Breast epithelium (tissue), 4 donors: ENCODE data around the gene KCNK17. TPM values are rescaled to one million over a fixed set of nuclear protein-coding genes. Genes with fewer than 3 reads are reported as not detected.

Experiments used
- DNase-seq, 2 donors: peaks; one replicate each; pipeline ENCODE4 v3.0.0-alpha.2; 2019; ENCODE audit warnings: low spot score in 2 of 2
- H3K27ac ChIP-seq, 2 donors: fragments of 200-600 bp; sonication (generic) in 1 of 2; one replicate each; pipeline ENCODE4 v1.5.1; 2016 to 2019; ENCODE audit warnings: mild to moderate bottlenecking in 1 of 2
- H3K27me3 ChIP-seq, 2 donors: fragments of 200-600 bp; sonication (generic) in 1 of 2; one replicate each; pipeline versions ENCODE4 v1.5.1 to v1.6.0; 2017 to 2019; ENCODE audit warnings: control low read depth in 1 of 2, mild to moderate bottlenecking in 1 of 2
- H3K36me3 ChIP-seq: fragments of 200-600 bp; one replicate; pipeline ENCODE4 v1.5.1; 2019
- H3K4me1 ChIP-seq, 2 donors: fragments of 200-600 bp; sonication (generic); one replicate each; pipeline ENCODE4 v1.5.1; 2016 to 2019; ENCODE audit warnings: control low read depth in 1 of 2
- H3K4me3 ChIP-seq, 3 donors: fragments of 200-600 bp; sonication (generic); 1 replicate in 2 of 3; 2 replicates in 1 of 3; pipeline ENCODE4 v1.5.1; 2016 to 2019; ENCODE audit warnings: mild to moderate bottlenecking in 3 of 3, moderate library complexity in 2 of 3
- H3K9me3 ChIP-seq, 2 donors: fragments of 200-600 bp; sonication (generic) in 1 of 2; one replicate each; pipeline ENCODE4 v1.5.1; 2016 to 2019; ENCODE audit warnings: control low read depth in 1 of 2
- CTCF ChIP-seq, 3 donors: fragments of 450-650 bp; IDR thresholded peaks; one replicate each; pipeline ENCODE4 v1.5.1; 2016 to 2017; ENCODE audit warnings: antibody characterized with exemption in 3 of 3, mild to moderate bottlenecking in 3 of 3, moderate library complexity in 3 of 3
- POLR2A ChIP-seq: fragments of 450-650 bp; IDR thresholded peaks from one replicate; pipeline ENCODE4 v1.6.1; 2016; ENCODE audit warnings: antibody characterized with exemption, mild to moderate bottlenecking, moderate library complexity
- POLR2AphosphoS5 ChIP-seq, 3 donors: sonication (generic); formaldehyde crosslinking; IDR thresholded peaks; one replicate each; pipeline ENCODE4 v1.6.1; 2017; ENCODE audit warnings: antibody characterized with exemption in 3 of 3
- intact Hi-C: fragments of 100-400 bp; cut with DNase I; formaldehyde crosslinking; loops from one replicate; pipeline ENCODE4 v1.15.1; 2023; ENCODE audit warnings: low total_unique reads
- total RNA-seq, 3 donors: library from RNA; depleted of rRNA; stranded (reverse); fragments of >200 nt; gene quantifications; one replicate each; pipeline ENCODE4 v1.1.0, GENCODE V29; 2016

Gene KCNK17
- total RNA-seq, 3 donors from 2014 or later: 0.16 to 3.2 (median 0.33) TPM

GRCh38 chr6:39296745-39297640 lies 17.2 kb downstream of the KCNK17 start:
- Histone ChIP-seq H3K4me3 (no peak overlapping the region), H3K9me3 (no peaks in the 10 kb centered on the region), H3K27me3 (no peaks in the 10 kb centered on the region), H3K4me1 (no peaks in the 10 kb centered on the region), H3K36me3 (no peaks in the 10 kb centered on the region), H3K27ac (no peak overlapping the region)
- TF ChIP-seq CTCF (IDR thresholded peaks at IDR 0.05) (no peak), POLR2A (no peak), POLR2AphosphoS5 (IDR thresholded peaks at IDR 0.05) (no peak)
- DNase-seq: no peak
- intact Hi-C loops: no loop called here

GRCh38 chr6:39295611-39296011 lies 18.6 kb downstream of the KCNK17 start:
- no peaks in the 10 kb centered on the region for H3K36me3 ChIP-seq
- no peaks in the 10 kb centered on the region for H3K4me1 ChIP-seq
- TF ChIP-seq POLR2AphosphoS5 (IDR thresholded peaks at IDR 0.05): no peak
- TF ChIP-seq CTCF (IDR thresholded peaks at IDR 0.05): no peak
- TF ChIP-seq POLR2A: no peak
- no peaks in the 10 kb centered on the region for H3K9me3 ChIP-seq
- intact Hi-C loops: no loop called here
- H3K27me3 ChIP-seq: no peaks in the 10 kb centered on the region
- no peak overlapping the region for H3K4me3 ChIP-seq
- no peak for DNase-seq
- no peak overlapping the region for H3K27ac ChIP-seq

GRCh38 chr6:39294899-39295298 lies 19.3 kb downstream of the KCNK17 start:
- no peak for TF ChIP-seq POLR2A
- no peak for TF ChIP-seq POLR2AphosphoS5 (IDR thresholded peaks at IDR 0.05)
- TF ChIP-seq CTCF (IDR thresholded peaks at IDR 0.05): no peak
- no peak for DNase-seq
- Histone ChIP-seq H3K27me3 (no peaks in the 10 kb centered on the region), H3K36me3 (no peaks in the 10 kb centered on the region), H3K4me3 (no peak overlapping the region), H3K27ac (no peak overlapping the region), H3K4me1 (no peaks in the 10 kb centered on the region), H3K9me3 (no peaks in the 10 kb centered on the region)
- intact Hi-C loops: no loop called here

GRCh38 chr6:39294133-39294532 lies 20.1 kb downstream of the KCNK17 start:
- Histone ChIP-seq H3K4me3 (no peak overlapping the region), H3K36me3 (no peaks in the 10 kb centered on the region), H3K27ac (no peak overlapping the region), H3K27me3 (no peaks in the 10 kb centered on the region), H3K9me3 (no peaks in the 10 kb centered on the region), H3K4me1 (no peaks in the 10 kb centered on the region)
- TF ChIP-seq POLR2A (no peak), POLR2AphosphoS5 (IDR thresholded peaks at IDR 0.05) (no peak), CTCF (IDR thresholded peaks at IDR 0.05) (no peak)
- no peak for DNase-seq
- intact Hi-C loops: no loop called here

- no peaks in the 10 kb centered on the region for H3K36me3 ChIP-seq
- no peaks in the 10 kb centered on the region for H3K9me3 ChIP-seq
- H3K27ac ChIP-seq: no peak overlapping the region
- TF ChIP-seq CTCF (IDR thresholded peaks at IDR 0.05) (no peak), POLR2A (no peak), POLR2AphosphoS5 (IDR thresholded peaks at IDR 0.05) (no peak)
- no peak overlapping the region for H3K4me3 ChIP-seq
- intact Hi-C loops: no loop called here
- no peak for DNase-seq
- no peaks in the 10 kb centered on the region for H3K4me1 ChIP-seq
- H3K27me3 ChIP-seq: no peaks in the 10 kb centered on the region
Measured at GRCh38 chr6:39292637-39293036, 21.6 kb downstream of the KCNK17 start.
